CD4-positive, alpha-beta memory T cell (primary cell): ENCODE measurements around the gene EDEM1. TPM values are rescaled to one million over a fixed set of nuclear protein-coding genes. Genes with fewer than 3 reads are reported as not detected.
"Not testable (repeated sequence)": the region's sequence is repeated elsewhere in the genome, so short reads cannot be mapped to it uniquely, and the experiment has no call there.

Source experiments
- CTCF ChIA-PET: fragments of 350-600 bp; sonication (Branson Sonifier 250); formaldehyde crosslinking; loops from one replicate; lab custom pipeline; 2021; ENCODE audit warnings: inconsistent platforms; ENCODE audit not compliant: partially characterized antibody; lab: Charles Lee
- POLR2A ChIA-PET: fragments of 350-600 bp; sonication (Branson Sonifier 250); formaldehyde crosslinking; loops from one replicate; lab custom pipeline; 2021; ENCODE audit not compliant: partially characterized antibody; lab: Charles Lee
- DNase-seq, 5 donors: peaks; one replicate each; pipeline versions ENCODE4 v3.0.0 to v3.0.0-alpha.2; 2020 to 2022; ENCODE audit warnings: mixed read lengths in 1 of 5
- H3K27ac ChIP-seq: one replicate; pipeline ENCODE4 v1.7.0; 2013; ENCODE audit warnings: low read depth, low read length
- H3K27me3 ChIP-seq: 2 replicates; pipeline ENCODE4 v1.7.0; 2013; ENCODE audit warnings: mild to moderate bottlenecking, low read length, moderate library complexity; ENCODE audit not compliant: insufficient read depth
- H3K36me3 ChIP-seq: 2 replicates; pipeline ENCODE4 v1.7.0; 2013; ENCODE audit warnings: mild to moderate bottlenecking, low read length, moderate library complexity; ENCODE audit not compliant: insufficient read depth
- H3K4me1 ChIP-seq: 2 replicates; pipeline ENCODE4 v1.7.0; 2013; ENCODE audit warnings: mild to moderate bottlenecking, low read length, moderate library complexity; ENCODE audit not compliant: insufficient read depth
- H3K4me3 ChIP-seq, 2 donors: one replicate each; pipeline ENCODE4 v1.7.0; 2013; ENCODE audit warnings: low read length in 2 of 2, mild to moderate bottlenecking in 1 of 2
- H3K9me3 ChIP-seq, 2 donors: one replicate each; pipeline ENCODE4 v1.7.0; 2013; ENCODE audit warnings: low read length in 2 of 2, control low read depth in 1 of 2; ENCODE audit not compliant: control insufficient read depth in 1 of 2
- H3K27ac Mint-ChIP-seq, 7 donors: one replicate each; pipeline ENCODE4 v1.8.0; 2020 to 2021; ENCODE audit warnings: mixed read lengths in 7 of 7, mild to moderate bottlenecking in 6 of 7, inconsistent platforms in 3 of 7, moderate library complexity in 3 of 7
- H3K27me3 Mint-ChIP-seq, 2 donors: one replicate each; pipeline ENCODE4 v1.8.0; 2020 to 2021; ENCODE audit warnings: mixed read lengths in 2 of 2
- H3K36me3 Mint-ChIP-seq, 2 donors: one replicate each; pipeline ENCODE4 v1.8.0; 2020 to 2021; ENCODE audit warnings: mixed read lengths in 2 of 2, inconsistent platforms in 1 of 2, mild to moderate bottlenecking in 1 of 2
- H3K4me1 Mint-ChIP-seq, 4 donors: one replicate each; pipeline ENCODE4 v1.8.0; 2020 to 2021; ENCODE audit warnings: mixed read lengths in 4 of 4, mild to moderate bottlenecking in 1 of 4
- H3K4me3 Mint-ChIP-seq, 8 donors: one replicate each; pipeline ENCODE4 v1.8.0; 2020 to 2021; ENCODE audit warnings: mixed read lengths in 8 of 8, mild to moderate bottlenecking in 7 of 8, moderate library complexity in 6 of 8, inconsistent platforms in 3 of 8
- H3K9me3 Mint-ChIP-seq, 8 donors: one replicate each; pipeline ENCODE4 v1.8.0; 2020 to 2021; ENCODE audit warnings: mixed read lengths in 8 of 8, mild to moderate bottlenecking in 5 of 8, inconsistent platforms in 3 of 8, moderate library complexity in 1 of 8
- intact Hi-C: fragments of 100-400 bp; cut with micrococcal nuclease; formaldehyde crosslinking; loops from one replicate; pipeline ENCODE4 v1.15.1; 2023
- polyA plus RNA-seq, 2 donors: library from polyadenylated mRNA; unstranded; fragments of 300-500 nt; fragmentation: Illumina TruSeq; gene quantifications; one replicate each; pipeline ENCODE4 v1.2.3, GENCODE V29; 2021
- total RNA-seq, 2 experiments: library from RNA; stranded (reverse); gene quantifications; one replicate each; pipeline ENCODE4 v1.2.3, GENCODE V29; 2021

The EDEM1 gene
- total and polyA plus RNA-seq, 4 experiments from 2014 or later: 42.4 to 153 (median 99.4) TPM

DNA sequence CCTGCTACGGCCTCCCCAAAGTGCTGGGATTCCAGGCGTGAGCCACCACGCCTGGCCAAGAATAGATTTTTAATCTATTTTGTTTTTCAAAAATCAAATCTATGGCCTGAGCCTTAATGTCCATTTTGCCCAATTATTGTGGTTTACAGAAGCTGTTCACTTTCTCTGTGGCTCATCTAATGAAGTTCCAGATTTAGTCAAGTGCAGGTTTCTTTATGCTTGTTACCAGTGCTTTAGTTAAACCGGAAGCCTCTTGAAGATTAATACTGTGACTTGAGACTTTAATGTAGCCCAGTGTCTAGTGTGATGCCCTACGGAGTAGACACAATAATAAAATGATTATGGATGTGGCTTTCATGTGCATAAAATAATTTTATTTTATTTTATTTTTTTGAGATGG lies 16.5 kb upstream of the EDEM1 start:
- no peak for DNase-seq
- Histone ChIP-seq H3K27me3 (no peaks in the 10 kb centered on the region), H3K27ac (no peak overlapping the region), H3K4me1 (no peaks in the 10 kb centered on the region), H3K9me3 (no peaks in the 10 kb centered on the region), H3K36me3 (peaks cover 21% of the 10 kb centered on the region), H3K4me3 (no peak overlapping the region)
- Mint-ChIP-seq H3K36me3 (peaks cover 17 to 45% of the 10 kb centered on the region in 2 donors), H3K27ac (no peak overlapping the region), H3K9me3 (no peaks in the 10 kb centered on the region), H3K27me3 (no peaks in the 10 kb centered on the region), H3K4me3 (no peak overlapping the region), H3K4me1 (peaks cover 18 to 32% (median 27%) of the 10 kb centered on the region in 4 donors)
- intact Hi-C loops: no loop called here
- ChIA-PET POLR2A (no interaction called here), CTCF (no interaction called here)

DNA sequence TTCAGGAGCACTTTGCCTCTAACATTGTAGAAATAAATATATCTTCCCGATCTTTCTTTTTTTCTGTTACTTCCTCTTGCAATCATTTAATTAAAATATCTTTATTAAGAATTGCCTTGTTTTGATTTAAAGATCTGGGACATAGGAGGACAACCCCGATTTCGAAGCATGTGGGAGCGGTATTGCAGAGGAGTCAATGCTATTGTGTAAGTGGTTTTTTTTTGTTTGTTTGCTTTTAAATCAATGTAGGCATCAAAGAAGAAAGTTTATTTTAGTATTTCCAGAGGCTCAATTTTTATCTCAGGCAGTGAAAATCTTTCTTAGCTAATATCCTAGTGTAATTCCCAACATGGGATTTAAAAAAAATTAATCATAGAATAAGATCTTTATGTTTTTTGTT lies 15.5 kb upstream of the EDEM1 start:
- peaks cover 17 to 50% of the 10 kb centered on the region in 2 donors for H3K36me3 Mint-ChIP-seq
- peaks cover 12 to 25% (median 22%) of the 10 kb centered on the region in 4 donors for H3K4me1 Mint-ChIP-seq
- ChIA-PET POLR2A (no interaction called here), CTCF (interaction anchor here (0.7 kb wide), 1 partner anchor 29 kb away, joined by 3 read pairs; no protein-coding TSS in a partner anchor)
- Histone ChIP-seq H3K4me3 (no peak overlapping the region), H3K27me3 (no peaks in the 10 kb centered on the region), H3K36me3 (peaks cover 29% of the 10 kb centered on the region), H3K4me1 (no peaks in the 10 kb centered on the region), H3K27ac (no peak overlapping the region), H3K9me3 (no peaks in the 10 kb centered on the region)
- H3K27me3 Mint-ChIP-seq: no peaks in the 10 kb centered on the region
- H3K9me3 Mint-ChIP-seq: no peaks in the 10 kb centered on the region
- DNase-seq: no peak
- H3K27ac Mint-ChIP-seq: no peak overlapping the region
- intact Hi-C loops: no loop called here
- no peak overlapping the region for H3K4me3 Mint-ChIP-seq

DNA sequence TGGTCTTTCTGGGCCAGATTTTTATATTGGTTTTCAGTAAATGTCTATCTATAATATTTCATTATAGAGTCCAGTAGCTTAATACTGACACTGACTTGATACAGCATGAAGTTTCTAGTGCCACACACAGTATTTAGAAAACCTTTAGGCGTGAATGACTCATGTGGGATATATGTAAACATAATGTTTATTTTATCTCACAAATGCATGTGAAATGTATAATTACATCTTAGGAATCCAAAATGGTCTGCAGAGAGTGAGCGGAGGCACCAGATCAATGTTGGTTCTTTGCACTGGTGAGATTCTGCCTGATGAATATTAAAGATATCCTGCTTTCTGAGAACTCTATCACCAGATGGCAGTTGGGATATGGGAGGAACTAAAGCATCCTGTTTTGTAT lies 8.5 kb upstream of the EDEM1 start:
- CTCF ChIA-PET, H3K27me3 Mint-ChIP-seq, H3K9me3 Mint-ChIP-seq, H3K4me3 Mint-ChIP-seq, H3K27me3 ChIP-seq, H3K4me3 ChIP-seq, intact Hi-C loops, H3K27ac ChIP-seq, H3K9me3 ChIP-seq, DNase-seq: not testable (repeated sequence)
- Mint-ChIP-seq H3K4me1 (peaks cover 13 to 19% (median 15%) of the 10 kb centered on the region in 4 donors), H3K27ac (peak overlapping the region in 1 of 7 donors; percentile 51), H3K36me3 (peaks cover 31 to 57% of the 10 kb centered on the region in 2 donors)
- POLR2A ChIA-PET: interaction anchor here (1.3 kb wide), 1 partner anchor 18 kb away, joined by 6 read pairs; no protein-coding TSS in a partner anchor
- H3K4me1 ChIP-seq: peaks cover 15% of the 10 kb centered on the region
- H3K36me3 ChIP-seq: peaks cover 46% of the 10 kb centered on the region

DNA sequence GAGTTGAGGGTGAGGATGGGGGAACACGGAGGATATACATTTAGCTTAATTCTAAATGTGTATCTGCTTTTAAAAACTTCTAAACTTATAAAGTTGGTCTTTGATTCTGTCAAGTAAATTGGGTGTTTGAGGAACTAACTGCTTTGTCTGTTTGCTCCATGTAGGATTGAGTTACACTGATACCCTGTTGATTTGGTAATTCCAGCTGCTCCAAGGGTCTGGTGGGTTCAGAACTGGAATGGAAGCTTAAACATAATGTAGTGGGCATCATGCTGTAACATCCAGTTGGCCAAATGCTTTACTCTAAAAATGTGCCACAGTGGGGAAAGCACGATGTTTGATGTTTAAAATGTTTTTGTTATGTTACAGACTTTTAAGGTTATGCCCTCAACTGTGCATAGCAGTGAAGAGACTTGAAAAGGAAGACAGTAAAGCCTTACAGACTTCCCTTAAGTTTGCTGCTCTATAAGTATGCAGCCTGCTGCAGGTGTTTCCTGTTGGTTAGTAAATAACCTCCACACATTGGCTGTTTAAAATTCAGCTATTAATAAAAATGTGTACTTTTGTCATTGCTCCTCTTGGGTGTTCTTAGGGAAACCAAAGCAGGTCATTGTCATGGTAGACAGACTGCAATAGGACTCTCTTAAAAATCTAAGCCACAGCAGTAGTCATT lies 5.9 kb upstream of the EDEM1 start:
- Mint-ChIP-seq H3K27me3 (no peaks in the 10 kb centered on the region), H3K36me3 (peaks cover 23 to 38% of the 10 kb centered on the region in 2 donors), H3K27ac (peak overlapping the region in 5 of 7 donors; percentile 24 to 86 (median 63)), H3K9me3 (no peaks in the 10 kb centered on the region), H3K4me1 (peaks cover 20 to 27% (median 22%) of the 10 kb centered on the region in 4 donors), H3K4me3 (peak overlapping the region in 2 of 8 donors; percentile 8 to 33)
- CTCF ChIA-PET: interaction anchor here (0.6 to 1.8 kb wide), 6 partner anchors 12 to 59 kb away, joined by 3 to 8 read pairs (median 4); partner anchors contain the start of gene ARL8B
- no peaks in the 10 kb centered on the region for H3K9me3 ChIP-seq
- H3K27me3 ChIP-seq: no peaks in the 10 kb centered on the region
- intact Hi-C loops: loop anchor here (10.0 kb wide), 1 partner anchor 347 kb away; no protein-coding TSS in a partner anchor
- no peak overlapping the region for H3K4me3 ChIP-seq
- H3K4me1 ChIP-seq: peaks cover 15% of the 10 kb centered on the region
- DNase-seq: peak in 2 of 5 donors; percentile 26 to 33
- H3K27ac ChIP-seq: no peak overlapping the region
- peaks cover 31% of the 10 kb centered on the region for H3K36me3 ChIP-seq
- POLR2A ChIA-PET: interaction anchor here (1.2 to 2.6 kb wide), 5 partner anchors 10 to 688 kb away, joined by 3 to 11 read pairs (median 7); partner anchors contain the start of gene ITPR1

DNA sequence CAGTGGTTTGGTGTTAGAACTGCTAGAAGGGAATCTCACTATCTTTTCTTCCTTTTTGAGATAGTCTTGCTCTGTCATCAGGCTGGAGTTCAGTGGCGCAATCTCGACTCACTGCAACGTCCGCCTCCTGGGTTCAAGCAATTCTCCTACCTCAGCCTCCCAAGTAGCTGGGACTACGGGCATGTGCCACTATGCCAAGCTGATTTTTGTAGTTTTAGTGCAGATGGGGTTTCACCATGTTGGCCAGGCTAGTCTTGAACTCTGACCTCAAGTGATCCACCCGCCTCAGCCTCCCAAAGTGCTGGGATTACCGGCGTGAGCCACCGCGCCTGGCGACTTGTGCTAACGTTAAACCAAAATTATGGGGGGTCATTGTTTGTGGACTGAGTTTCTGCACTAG lies 3.8 kb upstream of the EDEM1 start:
- H3K27ac Mint-ChIP-seq, DNase-seq, CTCF ChIA-PET, H3K27me3 ChIP-seq, H3K9me3 Mint-ChIP-seq, H3K27ac ChIP-seq, H3K9me3 ChIP-seq, H3K27me3 Mint-ChIP-seq, H3K4me3 ChIP-seq, H3K4me3 Mint-ChIP-seq: not testable (repeated sequence)
- intact Hi-C loops: loop anchor here (10.0 kb wide), 1 partner anchor 349 kb away; no protein-coding TSS in a partner anchor
- Histone ChIP-seq H3K4me1 (peaks cover 15% of the 10 kb centered on the region), H3K36me3 (peaks cover 15% of the 10 kb centered on the region)
- Mint-ChIP-seq H3K4me1 (peaks cover 22 to 33% (median 27%) of the 10 kb centered on the region in 4 donors), H3K36me3 (peaks cover 12 to 26% of the 10 kb centered on the region in 2 donors)
- POLR2A ChIA-PET: interaction anchor here (0.8 to 1.0 kb wide), 2 partner anchors 11 to 14 kb away, joined by 3 to 6 read pairs; no protein-coding TSS in a partner anchor

DNA sequence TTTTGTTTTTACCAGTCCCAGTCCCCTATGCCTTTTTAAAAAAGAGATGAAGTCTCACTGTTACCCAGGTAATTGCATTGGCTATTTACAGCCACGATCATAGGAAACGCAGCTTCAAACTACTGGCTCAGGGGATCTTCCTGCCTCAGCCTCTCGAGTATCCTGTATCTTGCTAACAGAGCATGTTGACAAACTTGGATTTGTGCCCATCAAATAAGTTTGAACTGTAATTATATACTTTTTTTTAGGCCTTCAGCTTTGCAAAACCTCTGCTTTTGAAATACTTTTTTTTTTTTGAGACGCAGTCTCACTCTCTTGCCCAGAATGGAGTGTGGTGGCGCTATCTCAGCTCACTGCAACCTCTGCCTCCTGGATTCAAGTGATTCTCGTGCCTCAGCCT lies 3.0 kb upstream of the EDEM1 start:
- no peak overlapping the region for H3K4me3 ChIP-seq
- POLR2A ChIA-PET: interaction anchor here (6.0 kb wide), 1 partner anchor 14 kb away, joined by 206 read pairs; no protein-coding TSS in a partner anchor
- H3K4me1 ChIP-seq: peaks cover 15% of the 10 kb centered on the region
- H3K36me3 ChIP-seq: peaks cover 8% of the 10 kb centered on the region
- H3K36me3 Mint-ChIP-seq: peaks cover 12 to 24% of the 10 kb centered on the region in 2 donors
- H3K27me3 ChIP-seq: no peaks in the 10 kb centered on the region
- CTCF ChIA-PET: interaction anchor here (3.2 kb wide), 1 partner anchor 11 kb away, joined by 14 read pairs; no protein-coding TSS in a partner anchor
- H3K27ac ChIP-seq: no peak overlapping the region
- DNase-seq: no peak
- no peaks in the 10 kb centered on the region for H3K27me3 Mint-ChIP-seq
- no peaks in the 10 kb centered on the region for H3K9me3 ChIP-seq
- no peak overlapping the region for H3K4me3 Mint-ChIP-seq
- H3K9me3 Mint-ChIP-seq: peaks cover 0 to 4% (median 0%) of the 10 kb centered on the region in 8 donors
- peaks cover 22 to 39% (median 27%) of the 10 kb centered on the region in 4 donors for H3K4me1 Mint-ChIP-seq
- H3K27ac Mint-ChIP-seq: peak overlapping the region in 5 of 7 donors; percentile 24 to 66 (median 29)
- intact Hi-C loops: loop anchor here (10.0 kb wide), 1 partner anchor 350 kb away; no protein-coding TSS in a partner anchor
